Mucosa of stomach (tissue), 1 donor: Measurements from ENCODE around the gene ZNF84.
A peak's percentile ranks its signal among the peaks of the same experiment; 100 is the strongest.

Source experiments
- H3K27me3 ChIP-seq: one replicate; pipeline ENCODE4 v1.7.0; 2013; ENCODE audit warnings: mild to moderate bottlenecking, low read length; ENCODE audit not compliant: control insufficient read depth, insufficient read depth
- H3K36me3 ChIP-seq: one replicate; pipeline ENCODE4 v1.7.0; 2013; ENCODE audit warnings: low read length; ENCODE audit not compliant: control insufficient read depth, insufficient read depth
- H3K4me1 ChIP-seq: one replicate; pipeline ENCODE4 v1.7.0; 2013; ENCODE audit warnings: mild to moderate bottlenecking, low read length; ENCODE audit not compliant: control insufficient read depth, insufficient read depth
- H3K4me3 ChIP-seq: one replicate; pipeline ENCODE4 v1.7.0; 2013; ENCODE audit warnings: low read length
- H3K9ac ChIP-seq: one replicate; pipeline ENCODE4 v1.7.0; 2013; ENCODE audit warnings: mild to moderate bottlenecking, low read length, moderate library complexity
- H3K9me3 ChIP-seq: one replicate; pipeline ENCODE4 v1.7.0; 2013; ENCODE audit warnings: mild to moderate bottlenecking, low read length, moderate library complexity; ENCODE audit not compliant: control insufficient read depth
- donor health status: Pancreatic carcinoma.

Gene ZNF84

DNA sequence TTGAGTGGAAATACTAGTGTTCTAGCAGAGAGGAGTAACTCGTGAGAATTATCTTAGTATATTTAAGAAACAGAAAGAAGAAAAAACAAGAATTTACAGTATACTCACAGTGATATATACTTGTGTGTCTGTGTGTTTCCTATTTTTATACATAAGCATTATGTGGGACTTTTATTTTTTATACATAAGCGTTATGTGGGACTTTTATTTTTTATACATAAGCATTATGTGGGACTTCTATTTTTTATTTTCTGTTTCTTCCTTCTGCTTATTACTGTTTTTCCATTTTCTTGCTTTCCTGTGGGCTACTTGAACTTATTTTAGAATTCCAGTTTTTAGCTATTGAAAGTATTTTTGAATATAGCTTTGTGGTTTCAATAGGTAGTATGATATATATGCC lies 36.5 kb downstream of the ZNF84 start:
- Histone ChIP-seq H3K27me3 (no peaks in the 10 kb centered on the region), H3K36me3 (no peaks in the 10 kb centered on the region), H3K9me3 (peaks cover 5% of the 10 kb centered on the region), H3K4me3 (no peak overlapping the region), H3K4me1 (no peaks in the 10 kb centered on the region), H3K9ac (no peak overlapping the region)

DNA sequence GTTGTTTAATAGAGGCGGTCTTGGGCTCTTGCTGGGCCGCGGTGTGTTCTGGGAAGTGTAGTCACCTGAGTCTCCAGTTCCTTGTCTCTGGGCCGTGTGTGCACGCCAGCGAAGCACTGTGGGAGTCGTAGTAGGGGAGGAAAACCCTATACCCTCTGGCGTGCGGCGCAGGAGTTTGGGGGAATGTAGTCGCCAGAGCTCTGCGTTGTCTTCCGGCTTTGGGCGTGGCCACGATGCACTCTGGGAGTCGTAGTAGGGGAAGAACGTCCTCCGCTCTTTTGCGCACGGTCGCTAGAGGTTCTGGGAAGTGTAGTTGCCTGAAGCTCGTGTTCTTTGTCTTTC lies 42.7 kb downstream of the ZNF84 start:
- Histone ChIP-seq H3K9me3 (peaks cover 5% of the 10 kb centered on the region), H3K4me1 (peaks cover 3% of the 10 kb centered on the region), H3K27me3 (no peaks in the 10 kb centered on the region), H3K9ac (peak overlapping the region; percentile 91), H3K4me3 (peak overlapping the region; percentile 74), H3K36me3 (no peaks in the 10 kb centered on the region)

DNA sequence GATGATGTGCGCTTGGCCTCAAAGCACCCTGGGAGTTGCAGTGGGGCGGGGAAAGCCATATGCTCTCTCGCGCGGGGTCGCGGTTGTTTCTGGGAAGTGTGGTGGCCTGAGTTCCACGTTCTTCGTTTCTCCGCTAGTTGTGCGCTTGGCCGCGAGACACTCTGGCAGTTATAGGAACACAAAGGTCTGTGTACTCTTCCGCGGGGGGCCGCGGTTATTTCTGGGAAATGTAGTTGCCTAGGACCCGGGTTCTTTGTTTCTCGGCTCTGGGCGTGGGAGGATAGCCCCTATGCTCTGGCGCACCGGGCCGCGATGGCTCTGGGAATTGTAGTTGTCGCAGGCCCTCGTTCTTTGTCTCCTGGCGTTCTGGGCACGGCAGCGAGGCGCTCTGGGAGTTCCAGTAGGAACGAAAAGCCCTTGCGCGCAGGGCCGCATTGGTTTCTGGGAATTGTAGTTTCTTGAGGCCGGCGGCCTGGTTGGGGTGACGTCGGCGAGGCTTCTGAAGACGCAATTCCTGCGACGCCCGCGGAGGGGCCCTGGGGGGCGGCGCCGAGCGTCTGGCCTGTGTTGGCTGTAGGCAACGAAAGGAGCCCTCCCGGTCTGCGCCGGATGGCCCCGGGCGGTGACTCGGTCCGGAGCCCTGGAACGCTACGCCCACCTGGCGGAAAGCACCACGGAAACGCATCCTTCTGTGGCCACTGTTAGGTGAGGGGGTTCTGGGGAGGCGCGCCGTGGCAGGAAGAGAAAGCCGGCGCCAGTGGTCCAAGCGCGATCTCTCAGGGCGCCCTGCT lies 43.3 kb downstream of the ZNF84 start, which contains the start of gene ZNF140:
Gene ZNF140 (plus strand): TSS at position 556 of the 791 bp plus-strand sequence. CDS start 398 bp downstream, outside the sequence.
- Histone ChIP-seq H3K4me3 (peak within 1 kb of the TSS; percentile 74), H3K4me1 (peaks cover 3% of the 10 kb centered on the region), H3K36me3 (no peaks in the 10 kb centered on the region), H3K27me3 (no peaks in the 10 kb centered on the region), H3K9ac (peak within 1 kb of the TSS; percentile 91), H3K9me3 (peaks cover 5% of the 10 kb centered on the region)

DNA sequence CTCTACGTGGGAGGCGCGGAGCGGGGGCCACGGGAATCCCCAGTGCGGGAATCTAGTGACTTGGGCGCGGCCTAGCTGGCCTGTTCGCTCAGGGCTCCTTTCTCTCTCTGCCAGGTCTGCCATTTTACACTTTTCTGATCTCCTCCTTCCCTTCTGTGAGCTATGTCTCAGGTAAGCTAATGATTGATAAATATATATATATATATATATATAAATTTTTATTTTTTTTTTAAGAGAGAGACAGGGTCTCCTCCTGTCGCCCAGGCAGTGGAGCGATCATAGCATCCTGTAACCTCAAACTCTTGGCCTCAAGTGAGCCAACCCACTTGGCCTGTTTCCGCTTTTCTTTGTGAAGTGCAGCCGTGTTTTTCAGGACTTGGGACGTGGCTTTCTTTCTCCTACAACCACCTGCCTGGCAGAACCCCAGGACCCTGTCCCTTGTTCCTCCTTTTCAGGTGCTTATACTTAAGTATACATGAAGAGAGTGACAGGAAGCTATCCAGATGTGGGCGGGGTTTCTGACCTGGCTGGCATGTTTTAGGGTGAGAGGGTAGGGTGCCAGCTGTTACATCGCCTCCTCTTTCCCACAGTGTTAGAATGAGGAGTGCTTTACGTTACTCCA lies 44.0 kb downstream of the ZNF84 start:
- Histone ChIP-seq H3K27me3 (no peaks in the 10 kb centered on the region), H3K4me1 (peaks cover 3% of the 10 kb centered on the region), H3K9me3 (peaks cover 5% of the 10 kb centered on the region), H3K36me3 (no peaks in the 10 kb centered on the region), H3K4me3 (peak overlapping the region; percentile 74), H3K9ac (peak overlapping the region; percentile 91)

DNA sequence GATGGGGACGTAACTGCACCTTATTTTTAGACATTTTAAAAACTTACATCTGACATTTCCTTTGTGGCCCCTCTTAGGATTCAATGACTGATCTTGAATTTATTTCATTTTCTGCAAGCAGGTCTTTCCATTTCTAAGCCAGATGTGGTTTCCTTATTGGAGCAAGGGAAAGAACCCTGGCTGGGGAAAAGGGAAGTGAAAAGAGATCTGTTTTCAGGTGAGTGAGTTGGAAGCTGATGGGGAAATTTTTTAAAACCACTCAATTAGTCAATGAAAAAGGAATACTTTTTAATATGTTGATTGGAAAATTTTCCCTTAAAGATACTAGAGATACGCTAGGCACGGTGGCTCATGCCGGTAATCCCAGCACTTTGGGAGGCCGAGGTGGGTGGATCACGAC lies 46.0 kb downstream of the ZNF84 start:
- peaks cover 2% of the 10 kb centered on the region for H3K9me3 ChIP-seq
- H3K4me1 ChIP-seq: peaks cover 3% of the 10 kb centered on the region
- no peak overlapping the region for H3K9ac ChIP-seq
- no peaks in the 10 kb centered on the region for H3K36me3 ChIP-seq
- H3K4me3 ChIP-seq: no peak overlapping the region
- no peaks in the 10 kb centered on the region for H3K27me3 ChIP-seq

DNA sequence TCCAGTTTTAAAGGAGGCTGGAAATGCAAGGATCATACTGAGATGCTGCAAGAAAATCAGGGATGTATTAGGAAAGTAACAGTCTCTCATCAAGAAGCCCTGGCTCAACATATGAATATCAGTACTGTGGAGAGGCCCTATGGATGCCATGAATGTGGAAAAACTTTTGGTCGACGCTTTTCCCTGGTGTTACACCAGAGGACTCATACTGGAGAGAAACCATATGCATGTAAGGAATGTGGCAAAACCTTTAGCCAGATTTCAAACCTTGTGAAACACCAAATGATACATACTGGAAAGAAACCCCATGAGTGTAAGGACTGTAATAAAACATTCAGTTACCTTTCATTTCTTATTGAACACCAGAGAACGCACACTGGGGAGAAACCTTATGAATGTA lies 68.3 kb downstream of the ZNF84 start:
- Histone ChIP-seq H3K4me3 (peak overlapping the region; percentile 2), H3K27me3 (no peaks in the 10 kb centered on the region), H3K4me1 (no peaks in the 10 kb centered on the region), H3K9me3 (peaks cover 72% of the 10 kb centered on the region), H3K9ac (no peak overlapping the region), H3K36me3 (peaks cover 11% of the 10 kb centered on the region)

DNA sequence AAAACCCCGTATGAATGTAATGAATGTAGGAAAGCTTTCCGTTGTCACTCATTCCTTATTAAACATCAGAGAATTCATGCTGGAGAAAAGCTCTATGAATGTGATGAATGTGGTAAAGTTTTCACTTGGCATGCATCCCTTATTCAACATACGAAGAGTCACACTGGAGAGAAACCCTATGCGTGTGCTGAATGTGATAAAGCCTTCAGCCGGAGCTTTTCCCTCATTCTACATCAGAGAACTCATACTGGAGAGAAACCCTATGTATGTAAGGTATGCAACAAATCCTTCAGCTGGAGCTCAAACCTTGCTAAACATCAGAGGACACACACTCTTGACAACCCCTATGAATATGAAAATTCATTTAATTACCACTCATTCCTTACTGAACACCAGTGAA lies 68.9 kb downstream of the ZNF84 start:
- H3K36me3 ChIP-seq: peaks cover 11% of the 10 kb centered on the region
- H3K9me3 ChIP-seq: peaks cover 70% of the 10 kb centered on the region
- H3K27me3 ChIP-seq: no peaks in the 10 kb centered on the region
- no peaks in the 10 kb centered on the region for H3K4me1 ChIP-seq
- no peak overlapping the region for H3K9ac ChIP-seq
- H3K4me3 ChIP-seq: peak overlapping the region; percentile 2

DNA sequence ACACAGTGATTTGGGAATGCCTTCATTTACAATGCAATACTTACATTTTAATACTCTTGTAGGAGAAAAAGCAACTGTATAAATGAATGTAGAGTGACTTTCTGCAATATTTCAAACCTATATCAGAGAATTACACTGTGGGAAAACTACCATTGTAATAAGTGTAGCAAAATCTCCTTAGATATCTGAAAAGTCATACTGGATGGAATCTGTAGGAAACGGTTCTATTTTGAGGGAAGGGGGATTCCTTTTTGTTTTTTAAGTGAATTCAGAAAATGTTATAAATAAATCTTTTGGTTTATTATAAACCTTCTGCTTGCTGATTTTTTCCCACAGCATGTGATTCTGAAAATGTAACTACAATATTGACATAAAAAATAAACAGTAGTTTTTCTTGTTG lies 69.8 kb downstream of the ZNF84 start:
- Histone ChIP-seq H3K4me3 (no peak overlapping the region), H3K36me3 (peaks cover 11% of the 10 kb centered on the region), H3K4me1 (no peaks in the 10 kb centered on the region), H3K27me3 (no peaks in the 10 kb centered on the region), H3K9me3 (peaks cover 70% of the 10 kb centered on the region), H3K9ac (no peak overlapping the region)

DNA sequence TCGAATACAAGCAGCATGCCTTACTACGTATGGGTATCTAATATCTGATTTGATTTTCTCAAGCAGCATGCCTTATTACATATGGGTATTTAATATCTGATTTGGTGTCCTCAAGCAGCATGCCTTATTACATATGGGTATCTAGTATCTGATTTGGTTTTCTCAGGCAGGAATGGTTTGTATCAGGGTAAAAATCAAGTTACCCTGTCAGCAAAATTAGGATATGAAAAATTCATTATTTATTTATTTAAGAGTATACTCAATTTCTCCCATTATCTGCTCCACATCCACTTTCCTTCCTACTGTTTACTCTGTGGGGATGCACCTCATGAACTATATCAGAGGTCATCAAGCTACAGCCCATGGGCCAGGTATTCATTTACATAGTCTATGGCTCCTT lies 70.8 kb downstream of the ZNF84 start:
- peaks cover 65% of the 10 kb centered on the region for H3K9me3 ChIP-seq
- no peaks in the 10 kb centered on the region for H3K27me3 ChIP-seq
- no peaks in the 10 kb centered on the region for H3K4me1 ChIP-seq
- H3K36me3 ChIP-seq: peaks cover 11% of the 10 kb centered on the region
- H3K4me3 ChIP-seq: no peak overlapping the region
- no peak overlapping the region for H3K9ac ChIP-seq
